AG04450 (cell line): Measurements from ENCODE around the gene SLC28A1. TPM values are rescaled to one million over a fixed set of nuclear protein-coding genes. Genes with fewer than 3 reads are reported as not detected.

ENCODE experiments used
- CTCF ChIA-PET: fragments of 300-600, 350-600 bp; formaldehyde crosslinking; extraction: SDS; loops from one replicate; lab custom pipeline; 2022; ENCODE audit warnings: antibody characterized with exemption, inconsistent platforms; lab: Charles Lee
- POLR2A ChIA-PET: fragments of 350-600 bp; formaldehyde crosslinking; extraction: SDS; loops from one replicate; lab custom pipeline; 2021; ENCODE audit warnings: antibody characterized with exemption, inconsistent platforms; lab: Yijun Ruan, JAX
- DNase-seq: peaks from one replicate; pipeline ENCODE4 v3.0.0-alpha.2; 2011; ENCODE audit warnings: low read depth, low spot score
- H3K27ac ChIP-seq: one replicate; pipeline ENCODE4 v1.5.1; 2012; ENCODE audit warnings: low read depth, low read length, control low read depth
- H3K27me3 ChIP-seq: one replicate; pipeline ENCODE4 v1.6.0; 2012; ENCODE audit warnings: low read length; ENCODE audit not compliant: control insufficient read depth, insufficient read depth
- H3K4me3 ChIP-seq: 2 replicates; pipeline ENCODE4 v1.5.1; 2011; ENCODE audit warnings: mild to moderate bottlenecking, low read depth, low read length, control low read depth
- H3K9me3 ChIP-seq: 2 replicates; pipeline ENCODE4 v1.5.1; 2012; ENCODE audit warnings: low read length; ENCODE audit not compliant: control insufficient read depth, insufficient read depth
- polyA plus RNA-seq: library from polyadenylated mRNA; depleted of rRNA; stranded (reverse); fragments of >200 nt; gene quantifications from 2 replicates; pipeline ENCODE4 v1.2.3, GENCODE V29; 2011
- TF ChIP-seq, protein P1 (sequence below): IDR thresholded peaks from 2 replicates; pipeline ENCODE4 v1.5.1; 2011; ENCODE audit warnings: low read depth, low read length, control low read depth, inconsistent platforms

SLC28A1 gene
- polyA plus RNA-seq, 1 experiment = not detected

DNA sequence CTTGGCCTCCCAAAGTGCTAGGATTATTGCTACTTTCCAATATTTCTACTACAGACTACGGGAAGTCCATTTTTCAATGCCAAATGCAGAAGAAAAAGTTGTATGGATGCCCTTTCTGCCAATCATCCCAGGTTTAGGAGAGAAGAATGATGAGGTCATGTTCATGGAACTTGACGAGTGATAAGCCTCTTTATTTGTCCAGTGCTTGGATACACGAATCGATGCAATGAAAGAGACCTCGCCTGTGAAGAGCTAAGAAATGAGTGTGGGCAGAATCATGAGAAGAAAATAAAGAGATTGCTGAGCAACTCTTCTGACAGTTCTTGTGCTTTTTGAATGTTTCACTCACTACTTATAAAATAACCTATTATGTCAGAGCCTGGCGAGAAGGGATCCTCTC, 996 bp upstream of the SLC28A1 start:
- POLR2A ChIA-PET = no interaction called here
- no peak for DNase-seq
- no peak overlapping the region for H3K27ac ChIP-seq
- no peaks in the 10 kb centered on the region; the same call in 1 of the 2 replicates for H3K9me3 ChIP-seq
- no peak overlapping the region for H3K4me3 ChIP-seq
- CTCF ChIA-PET = no interaction called here
- TF ChIP-seq, protein P1, sequence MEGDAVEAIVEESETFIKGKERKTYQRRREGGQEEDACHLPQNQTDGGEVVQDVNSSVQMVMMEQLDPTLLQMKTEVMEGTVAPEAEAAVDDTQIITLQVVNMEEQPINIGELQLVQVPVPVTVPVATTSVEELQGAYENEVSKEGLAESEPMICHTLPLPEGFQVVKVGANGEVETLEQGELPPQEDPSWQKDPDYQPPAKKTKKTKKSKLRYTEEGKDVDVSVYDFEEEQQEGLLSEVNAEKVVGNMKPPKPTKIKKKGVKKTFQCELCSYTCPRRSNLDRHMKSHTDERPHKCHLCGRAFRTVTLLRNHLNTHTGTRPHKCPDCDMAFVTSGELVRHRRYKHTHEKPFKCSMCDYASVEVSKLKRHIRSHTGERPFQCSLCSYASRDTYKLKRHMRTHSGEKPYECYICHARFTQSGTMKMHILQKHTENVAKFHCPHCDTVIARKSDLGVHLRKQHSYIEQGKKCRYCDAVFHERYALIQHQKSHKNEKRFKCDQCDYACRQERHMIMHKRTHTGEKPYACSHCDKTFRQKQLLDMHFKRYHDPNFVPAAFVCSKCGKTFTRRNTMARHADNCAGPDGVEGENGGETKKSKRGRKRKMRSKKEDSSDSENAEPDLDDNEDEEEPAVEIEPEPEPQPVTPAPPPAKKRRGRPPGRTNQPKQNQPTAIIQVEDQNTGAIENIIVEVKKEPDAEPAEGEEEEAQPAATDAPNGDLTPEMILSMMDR = no peak
- H3K27me3 ChIP-seq = peaks cover 26% of the 10 kb centered on the region

GRCh38 chr15:84885801-84886200, 1.3 kb downstream of the SLC28A1 start:
- ChIA-PET CTCF (interaction anchor here (2.1 kb wide), 1 partner anchor 43 kb away, joined by 7 read pairs; no protein-coding TSS in a partner anchor), POLR2A (no interaction called here)
- Histone ChIP-seq H3K4me3 (no peak overlapping the region), H3K9me3 (no peaks in the 10 kb centered on the region; the same call in 1 of the 2 replicates), H3K27me3 (peaks cover 30% of the 10 kb centered on the region), H3K27ac (no peak overlapping the region)
- DNase-seq = no peak
- TF ChIP-seq, protein P1 = no peak

- CTCF ChIA-PET = interaction anchor here (0.5 to 2.3 kb wide), 3 partner anchors 8 to 311 kb away, joined by 3 to 8 read pairs (median 7); no protein-coding TSS in a partner anchor
- DNase-seq = no peak
- POLR2A ChIA-PET = no interaction called here
- Histone ChIP-seq H3K9me3 (no peaks in the 10 kb centered on the region; the same call in 1 of the 2 replicates), H3K27me3 (peaks cover 26% of the 10 kb centered on the region), H3K27ac (no peak overlapping the region), H3K4me3 (no peak overlapping the region)
- TF ChIP-seq, protein P1 = no peak
Measured at GRCh38 chr15:84886211-84886983, 1.9 kb downstream of the SLC28A1 start.

DNA sequence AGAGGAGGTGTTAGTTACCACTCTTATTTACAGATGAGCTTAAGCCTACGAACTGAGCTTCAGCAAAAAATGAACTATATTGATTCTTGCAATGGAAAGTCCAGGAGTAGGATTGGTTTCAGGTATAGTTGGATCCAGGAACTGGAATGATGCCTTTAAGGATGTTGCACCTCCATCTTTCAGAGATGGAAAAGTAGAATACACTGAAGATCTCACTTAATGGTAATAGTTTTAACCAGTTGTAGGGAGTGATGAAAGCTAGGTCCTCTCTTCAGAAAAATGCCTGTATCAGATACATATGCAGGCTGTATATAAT, 2.5 kb downstream of the SLC28A1 start:
- TF ChIP-seq, protein P1 = no peak
- no peak for DNase-seq
- Histone ChIP-seq H3K27ac (no peak overlapping the region), H3K4me3 (no peak overlapping the region), H3K27me3 (peaks cover 29% of the 10 kb centered on the region), H3K9me3 (no peaks in the 10 kb centered on the region; the same call in 1 of the 2 replicates)
- POLR2A ChIA-PET = no interaction called here
- CTCF ChIA-PET = interaction anchor here (2.1 to 2.3 kb wide), 2 partner anchors 9 to 41 kb away, joined by 7 to 8 read pairs; no protein-coding TSS in a partner anchor

DNA sequence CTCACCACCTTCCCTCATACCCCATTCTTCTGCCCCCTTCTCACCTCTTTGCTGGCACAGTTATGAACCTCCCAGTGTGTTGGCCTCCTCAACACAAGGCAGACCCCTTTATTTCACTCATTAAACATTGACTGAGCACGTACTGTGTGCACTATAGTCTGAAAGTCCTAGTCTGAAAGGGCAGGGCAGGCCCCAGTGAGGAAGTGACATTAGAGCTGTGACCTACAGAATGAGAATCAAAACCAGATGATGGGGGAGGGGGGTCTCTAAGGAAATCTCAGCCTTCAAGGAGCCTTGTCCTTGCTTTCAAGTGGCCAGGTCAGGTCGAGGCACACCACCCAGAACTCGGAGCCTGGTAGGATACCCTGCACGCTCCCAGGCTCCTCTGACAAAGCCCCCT, 3.5 kb downstream of the SLC28A1 start:
- CTCF ChIA-PET = interaction anchor here (2.3 kb wide), 1 partner anchor 10 kb away, joined by 8 read pairs; no protein-coding TSS in a partner anchor

More for the DNA sequence above, 3.5 kb downstream of the SLC28A1 start:
- H3K4me3 ChIP-seq = no peak overlapping the region
- H3K27ac ChIP-seq = no peak overlapping the region
- DNase-seq = no peak
- TF ChIP-seq, protein P1 = no peak
- peaks cover 28% of the 10 kb centered on the region for H3K27me3 ChIP-seq
- no peaks in the 10 kb centered on the region; the same call in 1 of the 2 replicates for H3K9me3 ChIP-seq
- POLR2A ChIA-PET = no interaction called here
